ENCODE results near the gene VPS33B.

VPS33B gene

GRCh38 chr15:90970274-90970673 lies 52.1 kb downstream of the VPS33B start:
- H2AFZ ChIP-seq (ENCODE audit: low read depth, low read length): no peak overlapping the region
- H3K9ac ChIP-seq (ENCODE audit: low read length): no peak overlapping the region
- H3K4me1 ChIP-seq (ENCODE audit: low read length): no peaks in the 10 kb centered on the region
- peaks cover 69% of the 10 kb centered on the region for H3K36me3 ChIP-seq (replicated peaks; ENCODE audit: low read depth, low read length)
- no peaks in the 10 kb centered on the region for H4K20me1 ChIP-seq (ENCODE audit: insufficient read depth, low read length)
- H3K9me3 ChIP-seq (ENCODE audit: insufficient read depth, low read length): no peaks in the 10 kb centered on the region
- no peaks in the 10 kb centered on the region for H3K27me3 ChIP-seq (ENCODE audit: low read depth, low read length)
- no peak overlapping the region for H3K4me3 ChIP-seq (ENCODE audit: low read length)
- H3K27ac ChIP-seq (ENCODE audit: low read length): no peak overlapping the region
- no peak overlapping the region for H3K4me2 ChIP-seq (ENCODE audit: low read length)
- no peaks in the 10 kb centered on the region for H3K79me2 ChIP-seq (ENCODE audit: low read length)
- TF ChIP-seq CTCF (IDR thresholded peaks at IDR 0.05; ENCODE audit: low read depth, low read length) (no peak), EZH2phosphoT487 (IDR thresholded peaks at IDR 0.05; ENCODE audit: low read depth) (no peak)

- Histone ChIP-seq H3K9me3 (ENCODE audit: insufficient read depth, low read length) (no peaks in the 10 kb centered on the region), H3K4me2 (ENCODE audit: low read length) (no peak overlapping the region), H2AFZ (ENCODE audit: low read depth, low read length) (no peak overlapping the region), H3K79me2 (ENCODE audit: low read length) (peaks cover 9% of the 10 kb centered on the region), H3K4me3 (ENCODE audit: low read length) (no peak overlapping the region), H3K4me1 (ENCODE audit: low read length) (no peaks in the 10 kb centered on the region), H4K20me1 (ENCODE audit: insufficient read depth, low read length) (no peaks in the 10 kb centered on the region; the same call in 1 of the 2 replicates), H3K9ac (ENCODE audit: low read length) (no peak overlapping the region), H3K27ac (ENCODE audit: low read length) (no peak overlapping the region), H3K36me3 (replicated peaks; ENCODE audit: low read depth, low read length) (peaks cover 69% of the 10 kb centered on the region), H3K27me3 (ENCODE audit: low read depth, low read length) (no peaks in the 10 kb centered on the region)
- no peak for TF ChIP-seq CTCF (IDR thresholded peaks at IDR 0.05; ENCODE audit: low read depth, low read length)
- no peak for TF ChIP-seq EZH2phosphoT487 (IDR thresholded peaks at IDR 0.05; ENCODE audit: low read depth)
Observed at GRCh38 chr15:90968434-90968833, 54.0 kb downstream of the VPS33B start.

GRCh38 chr15:90967206-90967605 lies 55.2 kb downstream of the VPS33B start:
- Histone ChIP-seq H3K27me3 (ENCODE audit: low read depth, low read length) (no peaks in the 10 kb centered on the region), H3K4me3 (ENCODE audit: low read length) (no peak overlapping the region), H3K9ac (ENCODE audit: low read length) (no peak overlapping the region), H3K36me3 (replicated peaks; ENCODE audit: low read depth, low read length) (peaks cover 77% of the 10 kb centered on the region), H2AFZ (ENCODE audit: low read depth, low read length) (no peak overlapping the region), H4K20me1 (ENCODE audit: insufficient read depth, low read length) (no peaks in the 10 kb centered on the region; the same call in 1 of the 2 replicates), H3K27ac (ENCODE audit: low read length) (no peak overlapping the region), H3K79me2 (ENCODE audit: low read length) (peaks cover 18% of the 10 kb centered on the region), H3K4me2 (ENCODE audit: low read length) (no peak overlapping the region), H3K4me1 (ENCODE audit: low read length) (no peaks in the 10 kb centered on the region), H3K9me3 (ENCODE audit: insufficient read depth, low read length) (no peaks in the 10 kb centered on the region)
- TF ChIP-seq CTCF (IDR thresholded peaks at IDR 0.05; ENCODE audit: low read depth, low read length) (no peak), EZH2phosphoT487 (IDR thresholded peaks at IDR 0.05; ENCODE audit: low read depth) (no peak)

- Histone ChIP-seq H3K4me3 (ENCODE audit: low read length) (no peak overlapping the region), H3K4me2 (ENCODE audit: low read length) (no peak overlapping the region), H3K27me3 (ENCODE audit: low read depth, low read length) (no peaks in the 10 kb centered on the region), H3K36me3 (replicated peaks; ENCODE audit: low read depth, low read length) (peaks cover 85% of the 10 kb centered on the region), H3K4me1 (ENCODE audit: low read length) (no peaks in the 10 kb centered on the region), H3K9ac (ENCODE audit: low read length) (no peak overlapping the region), H3K79me2 (ENCODE audit: low read length) (peaks cover 22% of the 10 kb centered on the region), H3K27ac (ENCODE audit: low read length) (no peak overlapping the region), H3K9me3 (ENCODE audit: insufficient read depth, low read length) (no peaks in the 10 kb centered on the region), H2AFZ (ENCODE audit: low read depth, low read length) (no peak overlapping the region), H4K20me1 (ENCODE audit: insufficient read depth, low read length) (no peaks in the 10 kb centered on the region; the same call in 1 of the 2 replicates)
- TF ChIP-seq CTCF (IDR thresholded peaks at IDR 0.05; ENCODE audit: low read depth, low read length) (no peak), EZH2phosphoT487 (IDR thresholded peaks at IDR 0.05; ENCODE audit: low read depth) (no peak)
Observed at GRCh38 chr15:90966262-90966661, 56.1 kb downstream of the VPS33B start.
